Measurements from ENCODE around the gene SPOCK1. TPM values are rescaled to one million over a fixed set of nuclear protein-coding genes. Genes with fewer than 3 reads are reported as not detected.

Gene SPOCK1
- total and polyA plus RNA-seq, 2 donors (not counting 3 experiments of a cell fraction or from before 2014, with no cell fraction given), result 144 to 280 TPM

DNA sequence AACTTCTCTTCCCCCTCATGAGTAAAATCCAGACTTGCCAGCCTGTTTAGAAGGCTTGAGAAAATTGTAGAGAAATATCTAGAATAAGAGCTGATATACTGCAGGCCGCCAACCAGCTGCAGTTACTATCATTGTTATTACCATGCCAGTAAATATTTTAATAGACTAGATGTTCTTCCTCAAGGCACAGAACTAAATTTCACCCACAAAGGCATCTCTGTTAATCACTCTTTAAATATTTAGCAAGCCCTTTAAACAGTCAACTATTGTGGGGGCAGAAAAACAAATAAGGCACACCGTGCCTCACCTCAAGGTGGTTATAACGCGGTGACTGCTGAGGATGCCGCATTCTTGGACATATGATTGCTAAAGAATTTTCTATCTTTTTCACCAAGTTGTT lies 147.0 kb downstream of the SPOCK1 start:
- H4K20me1 ChIP-seq (replicated peaks; ENCODE audit: control insufficient read depth, extremely low read depth, insufficient read depth, low read length), result no peaks in the 10 kb centered on the region
- no peaks in the 10 kb centered on the region for H3K9me3 ChIP-seq (replicated peaks; ENCODE audit: control insufficient read depth, insufficient read depth, low read length)
- H3K4me3 ChIP-seq (replicated peaks in 1 of 3; ENCODE audit: insufficient read depth in 1 of 3, low read depth in 1 of 3, low read length in 3 of 3), result no peak overlapping the region
- H3K9me1 ChIP-seq (replicated peaks; ENCODE audit: control insufficient read depth, extremely low read depth, insufficient read depth, low read length), result no peaks in the 10 kb centered on the region
- H3K27me3 ChIP-seq (ENCODE audit: control insufficient read depth in 2 of 2, insufficient read depth in 2 of 2, low read length in 2 of 2), result no peaks in the 10 kb centered on the region
- H3K79me2 ChIP-seq (ENCODE audit: control insufficient read depth, insufficient read depth, low read length), result peaks cover 45% of the 10 kb centered on the region
- no peak overlapping the region for H3K4me2 ChIP-seq (ENCODE audit: insufficient read depth, low read length)
- CTCF ChIA-PET, result interaction anchor here (0.9 to 3.0 kb wide), 4 partner anchors 10 to 145 kb away, joined by 3 to 11 read pairs (median 6); no protein-coding TSS in a partner anchor
- no peaks in the 10 kb centered on the region for H3K36me3 ChIP-seq (ENCODE audit: control insufficient read depth in 2 of 2, extremely low read depth in 1 of 2, insufficient read depth in 2 of 2, low read length in 2 of 2)
- intact Hi-C loops (cut with micrococcal nuclease) (no loop called here), dilution Hi-C loops (cut with MboI; ENCODE audit: extremely low pct_ligation_motif_present, low sequenced_read_pairs) (no loop called here)
- POLR2A ChIA-PET, result no interaction called here
- DNase-seq (ENCODE audit: low read depth, low spot score) (no peak), FAIRE-seq (no peak)
- H3K27ac ChIP-seq (ENCODE audit: insufficient read depth, low read depth, low read length), result no peak overlapping the region
- H3K4me1 ChIP-seq (ENCODE audit: control insufficient read depth, extremely low read depth, insufficient read depth, low read length), result peaks cover 2% of the 10 kb centered on the region
- H2AFZ ChIP-seq (ENCODE audit: low read depth, low read length), result no peak overlapping the region
- TF ChIP-seq EZH2 (IDR thresholded peaks at IDR 0.05; ENCODE audit: borderline replicate concordance, low read depth, low read length, severe bottlenecking), result no peak
- TF ChIP-seq JUN (IDR thresholded peaks at IDR 0.05; ENCODE audit: borderline replicate concordance, insufficient read depth, insufficient read length, low read depth), result no peak
- no peak for TF ChIP-seq MYC (IDR thresholded peaks at IDR 0.05; ENCODE audit: low read depth, low read length)
- TF ChIP-seq POLR2AphosphoS5 (IDR thresholded peaks at IDR 0.05; ENCODE audit: insufficient read depth, low read depth, low read length), result no peak
- no peak for TF ChIP-seq CTCF (IDR thresholded peaks at IDR 0.05; ENCODE audit: extremely low read depth in 1 of 2, insufficient read depth in 1 of 2, low read depth in 1 of 2, low read length in 2 of 2)
- no peak for TF ChIP-seq MAX (IDR thresholded peaks at IDR 0.05; ENCODE audit: insufficient read depth, insufficient read length)
- no peak for TF ChIP-seq FOS (IDR thresholded peaks at IDR 0.05; ENCODE audit: borderline replicate concordance, insufficient read depth, low read length)
- TF ChIP-seq GATA2 (IDR thresholded peaks at IDR 0.05; ENCODE audit: insufficient read depth, insufficient read length, low read depth, low read length), result no peak
- TF ChIP-seq POLR2A (IDR thresholded peaks at IDR 0.05; ENCODE audit: low read depth, low read length), result no peak
- no TSS peak for BruUV-seq (replicated peaks)
- H3K9ac ChIP-seq (replicated peaks; ENCODE audit: extremely low read depth, insufficient read depth, low read length), result no peak overlapping the region

Measured in endothelial cell of umbilical vein (primary cell).